ENCODE measurements around the gene GABRG3.

Gene GABRG3

DNA sequence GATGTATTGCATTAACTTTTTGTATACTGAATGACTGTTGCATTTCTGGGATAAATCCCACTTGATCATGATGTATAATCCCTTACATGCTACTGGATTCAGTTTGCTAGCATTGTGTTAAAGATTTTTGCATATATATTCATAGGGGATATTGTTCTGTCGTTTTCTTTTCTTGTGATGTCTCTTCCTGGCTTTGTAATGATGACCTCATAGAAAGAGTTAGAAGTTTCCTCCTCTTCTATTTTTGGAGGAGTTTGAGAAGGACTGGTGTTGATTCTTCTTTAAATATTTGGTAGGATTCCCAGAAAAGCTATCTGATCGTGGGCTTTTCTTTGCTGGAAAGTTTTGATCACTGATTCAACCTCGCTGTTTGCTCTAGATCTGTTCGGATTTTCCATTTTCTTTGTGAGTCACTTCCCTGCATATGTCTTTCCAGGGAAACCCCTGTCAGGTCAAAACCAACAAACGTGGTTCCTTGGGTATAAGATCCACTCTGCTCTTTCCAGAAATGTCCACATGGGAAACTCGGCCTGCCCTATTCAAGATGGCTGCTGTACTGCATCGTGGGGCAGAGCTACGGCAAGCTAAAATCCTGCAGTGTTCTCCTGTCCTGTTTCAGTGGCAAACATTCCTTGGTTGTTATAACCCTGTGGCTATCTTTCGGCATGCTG lies 120.4 kb downstream of the GABRG3 start:
- no peaks in the 10 kb centered on the region for H3K27me3 Mint-ChIP-seq
- H3K27ac Mint-ChIP-seq, result no peak overlapping the region
- no peak for ATAC-seq
- H3K36me3 Mint-ChIP-seq, result no peaks in the 10 kb centered on the region
- H3K4me1 Mint-ChIP-seq, result no peaks in the 10 kb centered on the region
- H3K9me3 Mint-ChIP-seq, result no peaks in the 10 kb centered on the region
- no peak overlapping the region for H3K4me3 Mint-ChIP-seq

- no peaks in the 10 kb centered on the region for H3K9me3 Mint-ChIP-seq
- H3K27me3 Mint-ChIP-seq, result no peaks in the 10 kb centered on the region
- no peak overlapping the region for H3K27ac Mint-ChIP-seq
- no peak for ATAC-seq
- H3K4me3 Mint-ChIP-seq, result no peak overlapping the region
- no peaks in the 10 kb centered on the region for H3K36me3 Mint-ChIP-seq
- no peaks in the 10 kb centered on the region for H3K4me1 Mint-ChIP-seq
Measured at GRCh38 chr15:27092390-27092789, 121.4 kb downstream of the GABRG3 start.

DNA sequence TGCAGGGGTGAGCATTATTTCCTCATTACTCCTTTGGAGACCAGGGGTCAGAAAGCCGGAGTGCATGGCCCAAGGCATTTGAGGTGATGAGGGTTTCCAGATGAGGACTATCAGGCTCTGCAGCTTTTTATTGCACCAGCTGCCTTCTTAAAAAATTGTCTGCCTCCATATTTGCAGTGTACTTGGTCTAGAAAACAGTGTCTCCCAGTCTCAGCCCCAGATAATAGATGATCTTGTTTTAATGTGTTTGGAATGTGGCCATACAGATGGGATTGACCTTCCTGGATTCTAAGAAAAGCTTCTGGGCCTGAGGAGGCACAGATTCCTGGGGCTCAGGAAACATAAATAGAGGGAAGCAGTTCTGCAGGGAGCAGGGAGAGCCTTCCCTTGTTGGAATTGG lies 123.3 kb downstream of the GABRG3 start:
- no peaks in the 10 kb centered on the region for H3K27me3 Mint-ChIP-seq
- no peak for ATAC-seq
- H3K27ac Mint-ChIP-seq, result no peak overlapping the region
- no peak overlapping the region for H3K4me3 Mint-ChIP-seq
- H3K4me1 Mint-ChIP-seq, result no peaks in the 10 kb centered on the region
- H3K9me3 Mint-ChIP-seq, result no peaks in the 10 kb centered on the region
- H3K36me3 Mint-ChIP-seq, result no peaks in the 10 kb centered on the region

DNA sequence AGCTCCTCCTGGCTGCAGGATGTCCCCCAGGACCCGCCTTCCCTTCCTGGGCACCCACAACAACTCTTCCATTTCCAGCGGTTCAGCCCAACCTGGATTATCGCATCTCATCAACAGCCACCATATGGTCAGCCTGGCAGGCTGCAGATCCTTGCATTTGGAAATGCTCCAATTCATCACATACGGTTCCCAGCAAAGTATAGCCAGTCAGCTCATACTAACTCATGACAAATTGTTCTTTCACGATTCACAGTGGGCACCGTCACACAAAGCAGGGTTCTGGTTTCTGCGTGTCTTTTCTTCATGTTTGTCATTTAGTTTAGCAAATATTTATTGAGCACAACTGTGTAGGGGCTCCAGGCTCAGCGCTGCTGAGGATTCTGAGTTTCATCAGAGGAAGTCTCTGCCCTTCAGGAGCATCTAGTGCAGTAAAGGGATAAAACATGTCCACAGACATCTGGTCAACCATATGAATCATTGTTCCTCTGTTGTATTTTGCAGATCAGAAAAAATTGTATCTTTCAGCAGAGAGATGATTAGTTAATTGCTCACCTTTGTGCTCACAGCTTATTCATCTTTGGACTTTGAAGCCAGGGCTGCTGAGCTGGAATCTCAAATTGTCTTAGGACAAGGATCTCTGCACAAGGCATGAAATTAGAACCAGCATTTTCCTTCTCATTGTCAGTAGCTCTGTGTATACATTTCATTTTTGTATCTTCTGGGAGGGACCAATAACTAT lies 125.1 kb downstream of the GABRG3 start:
- Mint-ChIP-seq H3K9me3 (no peaks in the 10 kb centered on the region), H3K27me3 (no peaks in the 10 kb centered on the region), H3K4me1 (no peaks in the 10 kb centered on the region), H3K4me3 (no peak overlapping the region), H3K27ac (no peak overlapping the region), H3K36me3 (no peaks in the 10 kb centered on the region)
- ATAC-seq, result no peak

DNA sequence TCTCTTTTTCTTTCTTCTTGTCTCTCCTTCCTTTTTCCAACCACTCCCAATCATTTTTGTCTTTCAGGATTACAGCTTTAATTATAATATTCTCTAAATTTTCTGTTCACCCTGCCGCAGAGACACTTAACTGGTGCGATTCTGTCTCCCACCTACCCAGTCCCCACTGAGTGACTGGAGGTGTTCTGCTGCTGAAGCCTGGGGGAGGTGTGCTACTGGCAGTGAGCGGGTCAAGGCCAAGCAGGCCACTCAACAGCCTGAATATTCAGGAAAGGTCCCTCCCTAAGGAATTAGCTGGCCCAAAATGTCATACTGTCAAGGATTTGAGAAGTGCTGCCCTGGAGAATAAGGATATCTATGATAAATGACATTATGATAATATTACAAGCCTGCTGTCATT lies 126.5 kb downstream of the GABRG3 start:
- no peaks in the 10 kb centered on the region for H3K9me3 Mint-ChIP-seq
- no peaks in the 10 kb centered on the region for H3K4me1 Mint-ChIP-seq
- H3K36me3 Mint-ChIP-seq, result no peaks in the 10 kb centered on the region
- no peak for ATAC-seq
- no peaks in the 10 kb centered on the region for H3K27me3 Mint-ChIP-seq
- H3K27ac Mint-ChIP-seq, result no peak overlapping the region
- no peak overlapping the region for H3K4me3 Mint-ChIP-seq

DNA sequence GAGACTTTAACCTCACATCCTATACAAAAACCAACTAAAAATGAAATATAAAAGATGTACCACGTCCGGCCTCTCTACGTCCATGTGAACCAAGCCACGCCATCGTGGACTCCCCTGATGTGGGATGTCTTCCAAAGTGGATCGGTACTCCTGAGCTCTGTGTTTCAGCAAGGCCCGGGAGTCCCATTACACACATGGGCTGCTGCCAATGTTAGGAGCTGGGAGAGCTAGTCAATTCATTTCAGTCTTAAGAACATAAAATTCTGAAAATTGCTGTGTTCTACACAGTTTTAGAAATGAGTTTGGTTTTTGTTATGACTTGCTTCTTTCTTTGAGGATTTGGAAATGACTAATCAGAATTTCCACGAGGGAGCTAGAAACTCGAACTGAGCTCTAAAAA lies 131.0 kb downstream of the GABRG3 start:
- peaks cover 3% of the 10 kb centered on the region for H3K9me3 Mint-ChIP-seq
- no peak overlapping the region for H3K4me3 Mint-ChIP-seq
- H3K36me3 Mint-ChIP-seq, result no peaks in the 10 kb centered on the region
- no peaks in the 10 kb centered on the region for H3K4me1 Mint-ChIP-seq
- H3K27ac Mint-ChIP-seq, result no peak overlapping the region
- ATAC-seq, result no peak
- H3K27me3 Mint-ChIP-seq, result no peaks in the 10 kb centered on the region

- no peak overlapping the region for H3K4me3 Mint-ChIP-seq
- no peaks in the 10 kb centered on the region for H3K36me3 Mint-ChIP-seq
- no peaks in the 10 kb centered on the region for H3K4me1 Mint-ChIP-seq
- no peaks in the 10 kb centered on the region for H3K27me3 Mint-ChIP-seq
- ATAC-seq, result no peak
- H3K27ac Mint-ChIP-seq, result no peak overlapping the region
- no peaks in the 10 kb centered on the region for H3K9me3 Mint-ChIP-seq
Measured at GRCh38 chr15:27111323-27111722, 140.3 kb downstream of the GABRG3 start.

DNA sequence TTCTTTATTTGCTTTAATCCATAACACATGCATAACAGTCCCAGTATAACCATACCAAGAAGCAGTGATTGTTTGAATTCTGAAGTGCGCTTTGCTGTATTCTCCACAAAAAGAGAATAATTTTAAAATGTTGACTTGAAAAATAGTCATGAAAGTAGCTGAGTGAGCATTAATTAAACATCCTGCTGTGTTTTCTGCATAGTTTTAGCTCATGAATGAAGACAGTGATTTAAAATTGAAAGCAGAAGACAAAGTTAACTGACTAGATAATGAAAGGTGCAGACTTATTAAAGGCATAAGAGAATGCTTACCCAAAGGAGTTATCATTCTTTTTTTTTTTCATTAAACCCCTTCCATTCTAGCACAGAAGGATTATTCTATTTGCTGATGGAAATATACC lies 143.5 kb downstream of the GABRG3 start:
- Mint-ChIP-seq H3K9me3 (no peaks in the 10 kb centered on the region), H3K27me3 (no peaks in the 10 kb centered on the region), H3K4me1 (no peaks in the 10 kb centered on the region), H3K27ac (no peak overlapping the region), H3K36me3 (no peaks in the 10 kb centered on the region), H3K4me3 (no peak overlapping the region)
- no peak for ATAC-seq

GRCh38 chr15:27119695-27120266 lies 148.8 kb downstream of the GABRG3 start:
- Mint-ChIP-seq H3K4me1 (no peaks in the 10 kb centered on the region), H3K36me3 (no peaks in the 10 kb centered on the region), H3K27me3 (no peaks in the 10 kb centered on the region), H3K27ac (no peak overlapping the region), H3K9me3 (peaks cover 3% of the 10 kb centered on the region), H3K4me3 (no peak overlapping the region)
- no peak for ATAC-seq

- H3K36me3 Mint-ChIP-seq, result no peaks in the 10 kb centered on the region
- H3K27me3 Mint-ChIP-seq, result no peaks in the 10 kb centered on the region
- peaks cover 5% of the 10 kb centered on the region for H3K9me3 Mint-ChIP-seq
- H3K4me1 Mint-ChIP-seq, result no peaks in the 10 kb centered on the region
- H3K27ac Mint-ChIP-seq, result no peak overlapping the region
- ATAC-seq, result no peak
- no peak overlapping the region for H3K4me3 Mint-ChIP-seq
Measured at GRCh38 chr15:27121672-27122071, 150.7 kb downstream of the GABRG3 start.

- H3K4me3 Mint-ChIP-seq, result no peak overlapping the region
- H3K4me1 Mint-ChIP-seq, result no peaks in the 10 kb centered on the region
- H3K9me3 Mint-ChIP-seq, result peaks cover 8% of the 10 kb centered on the region
- H3K27me3 Mint-ChIP-seq, result no peaks in the 10 kb centered on the region
- H3K36me3 Mint-ChIP-seq, result no peaks in the 10 kb centered on the region
- no peak for ATAC-seq
- no peak overlapping the region for H3K27ac Mint-ChIP-seq
Measured at GRCh38 chr15:27123291-27123690, 152.3 kb downstream of the GABRG3 start.

DNA sequence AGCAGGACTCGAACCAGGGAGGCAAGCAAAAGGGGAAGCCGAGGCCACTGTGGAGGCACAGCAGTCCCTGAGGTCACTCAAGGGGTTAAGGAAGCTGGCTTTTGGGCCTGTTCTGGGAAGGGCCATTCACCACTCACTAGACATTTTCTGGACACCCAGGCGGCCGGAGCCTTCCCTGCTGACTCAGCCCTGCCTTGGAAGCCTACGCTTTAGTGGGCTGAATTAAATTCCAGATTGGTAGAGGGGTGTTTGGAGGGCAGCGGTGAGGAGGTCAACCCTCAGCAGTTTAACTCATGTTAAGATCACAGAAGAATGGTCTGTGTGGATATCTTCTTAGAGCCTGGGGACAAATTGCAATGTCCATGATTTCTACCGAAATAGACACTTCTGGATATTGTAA lies 152.8 kb downstream of the GABRG3 start:
- H3K36me3 Mint-ChIP-seq, result no peaks in the 10 kb centered on the region
- no peak overlapping the region for H3K27ac Mint-ChIP-seq
- H3K9me3 Mint-ChIP-seq, result peaks cover 8% of the 10 kb centered on the region
- H3K4me1 Mint-ChIP-seq, result no peaks in the 10 kb centered on the region
- H3K27me3 Mint-ChIP-seq, result no peaks in the 10 kb centered on the region
- ATAC-seq, result no peak
- H3K4me3 Mint-ChIP-seq, result no peak overlapping the region

DNA sequence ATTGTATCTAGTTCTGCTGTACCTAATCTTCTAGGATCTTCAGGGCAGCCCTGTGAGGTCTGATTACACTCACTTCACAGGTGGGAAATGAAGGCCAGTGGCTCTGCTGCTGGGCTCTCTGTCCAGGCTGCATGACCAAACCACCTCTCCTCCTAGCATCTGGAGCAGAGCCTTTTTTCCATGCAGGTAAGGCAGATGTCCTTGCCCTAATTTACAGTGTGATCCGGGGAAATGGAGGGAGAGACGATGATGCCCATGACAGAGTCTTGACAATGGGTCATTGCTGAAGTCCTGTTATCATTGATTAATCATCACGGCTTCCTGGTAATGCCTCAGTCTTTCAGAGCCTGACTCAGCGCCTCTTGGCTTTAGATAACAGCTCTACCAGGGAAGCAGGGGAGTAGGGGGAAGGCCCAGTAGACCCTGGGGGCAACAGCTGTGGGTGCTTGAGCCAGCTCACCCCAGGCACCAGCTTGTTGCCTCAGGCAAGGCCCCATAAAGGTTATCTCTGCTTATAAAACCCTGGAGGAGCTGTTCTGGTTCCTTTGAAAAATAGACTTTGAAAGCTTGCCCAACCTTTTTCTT lies 153.4 kb downstream of the GABRG3 start:
- H3K36me3 Mint-ChIP-seq, result no peaks in the 10 kb centered on the region
- no peak for ATAC-seq
- H3K4me3 Mint-ChIP-seq, result no peak overlapping the region
- peaks cover 8% of the 10 kb centered on the region for H3K9me3 Mint-ChIP-seq
- no peaks in the 10 kb centered on the region for H3K4me1 Mint-ChIP-seq
- H3K27ac Mint-ChIP-seq, result no peak overlapping the region
- no peaks in the 10 kb centered on the region for H3K27me3 Mint-ChIP-seq

DNA sequence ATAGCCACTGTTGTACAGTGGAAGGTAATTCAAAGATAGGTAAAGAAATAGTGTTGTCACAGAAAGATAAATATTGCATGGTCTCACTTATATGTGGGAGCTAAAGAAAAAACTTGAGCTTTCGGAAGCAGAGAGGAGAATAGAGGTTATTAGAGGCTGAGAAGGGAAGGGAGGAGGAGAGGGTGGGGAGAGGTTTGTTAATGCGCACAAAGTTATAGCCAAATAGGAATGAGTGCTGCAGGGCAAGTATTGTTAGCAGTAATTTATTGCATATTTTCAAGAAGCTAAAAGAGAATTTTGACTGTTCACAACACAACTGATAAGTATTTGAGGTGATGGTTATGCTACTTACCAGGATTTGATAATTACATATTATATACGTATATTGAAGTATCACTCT lies 154.2 kb downstream of the GABRG3 start:
- Mint-ChIP-seq H3K27ac (no peak overlapping the region), H3K36me3 (no peaks in the 10 kb centered on the region), H3K4me3 (no peak overlapping the region), H3K9me3 (peaks cover 8% of the 10 kb centered on the region), H3K4me1 (no peaks in the 10 kb centered on the region), H3K27me3 (no peaks in the 10 kb centered on the region)
- ATAC-seq, result no peak

- Mint-ChIP-seq H3K9me3 (peaks cover 14% of the 10 kb centered on the region), H3K27me3 (no peaks in the 10 kb centered on the region), H3K4me1 (no peaks in the 10 kb centered on the region), H3K27ac (no peak overlapping the region), H3K4me3 (no peak overlapping the region), H3K36me3 (no peaks in the 10 kb centered on the region)
- no peak for ATAC-seq
Measured at GRCh38 chr15:27126449-27126848, 155.5 kb downstream of the GABRG3 start.
